GM12892 (cell line): ENCODE measurements around the gene CD247.

Experiments used
- POLR2A ChIP-seq: IDR thresholded peaks from 2 replicates; pipeline ENCODE4 v1.6.1; 2011; ENCODE audit warnings: low read depth, low read length, control low read depth
- POLR2AphosphoS5 ChIP-seq: IDR thresholded peaks from 2 replicates; pipeline ENCODE4 v1.6.1; 2011; ENCODE audit warnings: low read depth, low read length, control low read depth

- TF ChIP-seq POLR2A (no peak), POLR2AphosphoS5 (no peak)
These were observed 46.8 kb downstream of the CD247 start for GRCh38 chr1:167471568-167471967.
